ENCODE results near the gene NOL4. TPM values are rescaled to one million over a fixed set of nuclear protein-coding genes. Genes with fewer than 3 reads are reported as not detected.

NOL4 gene, protein sequence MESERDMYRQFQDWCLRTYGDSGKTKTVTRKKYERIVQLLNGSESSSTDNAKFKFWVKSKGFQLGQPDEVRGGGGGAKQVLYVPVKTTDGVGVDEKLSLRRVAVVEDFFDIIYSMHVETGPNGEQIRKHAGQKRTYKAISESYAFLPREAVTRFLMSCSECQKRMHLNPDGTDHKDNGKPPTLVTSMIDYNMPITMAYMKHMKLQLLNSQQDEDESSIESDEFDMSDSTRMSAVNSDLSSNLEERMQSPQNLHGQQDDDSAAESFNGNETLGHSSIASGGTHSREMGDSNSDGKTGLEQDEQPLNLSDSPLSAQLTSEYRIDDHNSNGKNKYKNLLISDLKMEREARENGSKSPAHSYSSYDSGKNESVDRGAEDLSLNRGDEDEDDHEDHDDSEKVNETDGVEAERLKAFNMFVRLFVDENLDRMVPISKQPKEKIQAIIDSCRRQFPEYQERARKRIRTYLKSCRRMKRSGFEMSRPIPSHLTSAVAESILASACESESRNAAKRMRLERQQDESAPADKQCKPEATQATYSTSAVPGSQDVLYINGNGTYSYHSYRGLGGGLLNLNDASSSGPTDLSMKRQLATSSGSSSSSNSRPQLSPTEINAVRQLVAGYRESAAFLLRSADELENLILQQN
- not detected in 2 replicates for total RNA-seq

DNA sequence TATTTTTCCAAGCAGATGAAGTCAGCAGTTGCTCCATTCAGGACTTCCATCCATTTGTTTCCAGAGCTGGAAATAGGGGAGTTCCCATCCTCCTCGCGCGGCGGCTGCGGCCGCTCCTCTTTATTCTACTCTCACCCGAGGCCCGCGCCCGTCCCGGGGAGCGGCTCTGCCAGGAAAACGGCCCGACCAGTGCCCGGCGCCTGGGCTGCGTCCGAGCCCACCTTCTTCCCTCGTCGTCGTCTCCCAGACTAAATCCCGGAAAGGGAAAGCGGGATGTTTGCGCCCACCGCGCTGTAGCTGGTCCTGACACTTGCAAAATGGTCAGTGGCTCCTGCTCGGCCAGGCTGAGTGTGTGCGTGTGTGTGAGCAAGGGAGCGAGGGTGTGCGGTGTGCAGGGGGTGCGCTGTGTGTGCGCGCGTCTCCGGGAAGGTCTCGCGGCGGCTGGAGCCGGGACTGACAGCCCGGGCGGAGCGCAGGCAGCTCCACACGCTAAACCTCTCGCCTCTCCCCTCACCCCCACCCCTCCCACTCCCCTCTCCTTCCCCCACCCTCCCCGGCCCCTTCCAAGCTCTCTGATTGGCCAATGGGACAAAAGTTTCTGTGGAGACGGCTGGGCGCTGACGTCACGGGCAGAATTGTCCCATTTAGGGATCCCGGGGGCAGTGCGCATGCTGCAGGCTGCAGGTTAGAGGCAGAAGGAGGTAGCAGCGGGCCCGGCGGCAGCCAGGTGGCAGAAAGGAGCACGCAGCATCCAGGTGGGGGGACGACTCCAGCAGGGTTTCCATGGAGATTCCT, at the start of gene NOL4:
Gene NOL4 (minus strand): TSS at position 491 of the 795 bp plus-strand sequence. CDS start 1,660 bp downstream, outside the sequence.

